GM23338 (cell line): ENCODE measurements around the gene AFAP1L1.

ENCODE experiments used
- CREB1 ChIP-seq: fragments of 250-450 bp; sonication (Bioruptor Pico); IDR thresholded peaks from 2 replicates; pipeline ENCODE4 v1.5.0; 2020; ENCODE audit warnings: low read depth, mild to moderate bottlenecking, moderate library complexity
- EZH2 ChIP-seq: fragments of 200-600 bp; sonication (generic); IDR thresholded peaks from one replicate; pipeline ENCODE4 v1.8.0; 2017; ENCODE audit warnings: antibody characterized with exemption, mild to moderate bottlenecking, low read depth; ENCODE audit not compliant: unreplicated experiment
- EZH2phosphoT487 ChIP-seq: fragments of 200-600 bp; sonication (generic); IDR thresholded peaks from one replicate; pipeline ENCODE4 v1.8.1; 2018; ENCODE audit warnings: antibody characterized with exemption; ENCODE audit not compliant: unreplicated experiment
- JUNB ChIP-seq: IDR thresholded peaks from one replicate; pipeline ENCODE4 v1.6.1; 2016; ENCODE audit warnings: antibody characterized with exemption; ENCODE audit not compliant: unreplicated experiment
- NANOG ChIP-seq: IDR thresholded peaks from 2 replicates; pipeline ENCODE4 v1.6.1; 2016; ENCODE audit warnings: antibody characterized with exemption, borderline replicate concordance
- POLR2AphosphoS5 ChIP-seq: IDR thresholded peaks from 2 replicates; pipeline ENCODE4 v1.6.1; 2016; ENCODE audit warnings: antibody characterized with exemption, low read depth
- ZNF331 ChIP-seq: fragments of 250-450 bp; sonication (Bioruptor Pico); IDR thresholded peaks from 2 replicates; pipeline ENCODE4 v1.5.0; 2020; ENCODE audit warnings: low read depth, mild to moderate bottlenecking, moderate library complexity
- TF ChIP-seq, protein P1 (sequence below), 2 experiments: fragments of 200-600 bp in 1 of 2; sonication (generic) in 1 of 2; conservative IDR thresholded peaks; 2 replicates each; pipeline versions ENCODE4 v1.5.1 to v1.6.1; 2016 to 2017; ENCODE audit warnings: antibody characterized with exemption in 2 of 2, low read depth in 2 of 2, mild to moderate bottlenecking in 2 of 2, moderate library complexity in 1 of 2
- TF ChIP-seq, protein P2 (sequence below): IDR thresholded peaks from one replicate; pipeline ENCODE4 v1.6.1; 2018; ENCODE audit warnings: antibody characterized with exemption; ENCODE audit not compliant: unreplicated experiment

DNA sequence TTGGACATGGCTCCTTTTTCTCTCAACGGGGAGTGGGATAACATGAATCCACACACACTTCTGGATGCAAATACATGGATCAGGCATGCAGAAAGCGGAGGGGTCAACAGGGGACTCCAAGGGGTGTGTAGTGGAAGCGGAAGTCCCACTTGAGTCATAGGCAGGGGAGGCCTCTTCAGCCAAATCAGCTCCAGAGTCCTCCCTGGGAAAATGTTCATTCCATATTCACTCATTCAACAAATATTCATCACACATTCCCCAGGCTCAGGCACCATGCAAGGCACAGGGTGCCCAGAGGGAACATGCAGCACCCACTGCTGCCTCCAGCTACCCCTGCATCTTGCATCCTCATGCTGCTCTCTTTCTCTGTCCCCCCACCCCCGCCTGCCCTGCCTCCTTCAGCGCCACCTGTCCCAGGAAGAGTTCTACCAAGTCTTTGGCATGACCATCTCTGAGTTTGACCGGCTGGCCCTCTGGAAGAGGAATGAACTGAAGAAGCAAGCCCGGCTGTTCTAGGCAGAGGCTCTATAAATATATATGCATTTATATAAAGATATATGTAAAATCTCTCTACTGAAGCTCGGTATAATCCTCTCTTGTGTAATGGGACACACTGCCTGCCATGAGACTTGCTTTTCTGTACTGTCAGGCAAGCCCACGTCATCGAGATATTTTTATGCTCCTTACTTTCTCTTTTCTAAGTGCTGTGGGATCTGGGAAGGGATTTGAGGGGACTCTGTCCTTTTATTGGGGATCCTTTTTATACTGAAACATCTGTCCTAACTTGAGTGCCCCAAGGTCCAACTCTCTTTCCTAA, 13.6 kb upstream of the AFAP1L1 start:
- TF ChIP-seq, protein P1, sequence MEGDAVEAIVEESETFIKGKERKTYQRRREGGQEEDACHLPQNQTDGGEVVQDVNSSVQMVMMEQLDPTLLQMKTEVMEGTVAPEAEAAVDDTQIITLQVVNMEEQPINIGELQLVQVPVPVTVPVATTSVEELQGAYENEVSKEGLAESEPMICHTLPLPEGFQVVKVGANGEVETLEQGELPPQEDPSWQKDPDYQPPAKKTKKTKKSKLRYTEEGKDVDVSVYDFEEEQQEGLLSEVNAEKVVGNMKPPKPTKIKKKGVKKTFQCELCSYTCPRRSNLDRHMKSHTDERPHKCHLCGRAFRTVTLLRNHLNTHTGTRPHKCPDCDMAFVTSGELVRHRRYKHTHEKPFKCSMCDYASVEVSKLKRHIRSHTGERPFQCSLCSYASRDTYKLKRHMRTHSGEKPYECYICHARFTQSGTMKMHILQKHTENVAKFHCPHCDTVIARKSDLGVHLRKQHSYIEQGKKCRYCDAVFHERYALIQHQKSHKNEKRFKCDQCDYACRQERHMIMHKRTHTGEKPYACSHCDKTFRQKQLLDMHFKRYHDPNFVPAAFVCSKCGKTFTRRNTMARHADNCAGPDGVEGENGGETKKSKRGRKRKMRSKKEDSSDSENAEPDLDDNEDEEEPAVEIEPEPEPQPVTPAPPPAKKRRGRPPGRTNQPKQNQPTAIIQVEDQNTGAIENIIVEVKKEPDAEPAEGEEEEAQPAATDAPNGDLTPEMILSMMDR (conservative IDR thresholded peaks at IDR 0.05; ENCODE audit: low read depth in 2 of 2), result no peak
- TF ChIP-seq EZH2 (no peak), EZH2phosphoT487 (no peak), POLR2AphosphoS5 (no peak), ZNF331 (CRISPR knock-in tag) (no peak), JUNB (no peak), NANOG (no peak), CREB1 (no peak)
- TF ChIP-seq, protein P2, sequence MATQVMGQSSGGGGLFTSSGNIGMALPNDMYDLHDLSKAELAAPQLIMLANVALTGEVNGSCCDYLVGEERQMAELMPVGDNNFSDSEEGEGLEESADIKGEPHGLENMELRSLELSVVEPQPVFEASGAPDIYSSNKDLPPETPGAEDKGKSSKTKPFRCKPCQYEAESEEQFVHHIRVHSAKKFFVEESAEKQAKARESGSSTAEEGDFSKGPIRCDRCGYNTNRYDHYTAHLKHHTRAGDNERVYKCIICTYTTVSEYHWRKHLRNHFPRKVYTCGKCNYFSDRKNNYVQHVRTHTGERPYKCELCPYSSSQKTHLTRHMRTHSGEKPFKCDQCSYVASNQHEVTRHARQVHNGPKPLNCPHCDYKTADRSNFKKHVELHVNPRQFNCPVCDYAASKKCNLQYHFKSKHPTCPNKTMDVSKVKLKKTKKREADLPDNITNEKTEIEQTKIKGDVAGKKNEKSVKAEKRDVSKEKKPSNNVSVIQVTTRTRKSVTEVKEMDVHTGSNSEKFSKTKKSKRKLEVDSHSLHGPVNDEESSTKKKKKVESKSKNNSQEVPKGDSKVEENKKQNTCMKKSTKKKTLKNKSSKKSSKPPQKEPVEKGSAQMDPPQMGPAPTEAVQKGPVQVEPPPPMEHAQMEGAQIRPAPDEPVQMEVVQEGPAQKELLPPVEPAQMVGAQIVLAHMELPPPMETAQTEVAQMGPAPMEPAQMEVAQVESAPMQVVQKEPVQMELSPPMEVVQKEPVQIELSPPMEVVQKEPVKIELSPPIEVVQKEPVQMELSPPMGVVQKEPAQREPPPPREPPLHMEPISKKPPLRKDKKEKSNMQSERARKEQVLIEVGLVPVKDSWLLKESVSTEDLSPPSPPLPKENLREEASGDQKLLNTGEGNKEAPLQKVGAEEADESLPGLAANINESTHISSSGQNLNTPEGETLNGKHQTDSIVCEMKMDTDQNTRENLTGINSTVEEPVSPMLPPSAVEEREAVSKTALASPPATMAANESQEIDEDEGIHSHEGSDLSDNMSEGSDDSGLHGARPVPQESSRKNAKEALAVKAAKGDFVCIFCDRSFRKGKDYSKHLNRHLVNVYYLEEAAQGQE, result no peak
